ENCODE measurements around the gene PARD6A.

- TF ChIP-seq ZNF565 (CRISPR knock-in tag; conservative IDR thresholded peaks at IDR 0.05; ENCODE audit: low read depth) (no peak), ZNF70 (CRISPR knock-in tag; IDR thresholded peaks at IDR 0.05) (no peak), OSR1 (CRISPR knock-in tag; IDR thresholded peaks at IDR 0.05) (no peak), RARB (CRISPR knock-in tag; IDR thresholded peaks at IDR 0.05) (no peak), BACH2 (CRISPR knock-in tag; IDR thresholded peaks at IDR 0.05; ENCODE audit: borderline replicate concordance) (no peak), PATZ1 (CRISPR knock-in tag; IDR thresholded peaks at IDR 0.05; ENCODE audit: borderline replicate concordance) (no peak), SNAI2 (CRISPR knock-in tag; IDR thresholded peaks at IDR 0.05) (no peak), ZFP3 (CRISPR knock-in tag; IDR thresholded peaks at IDR 0.05) (no peak), ZFP30 (CRISPR knock-in tag; IDR thresholded peaks at IDR 0.05) (no peak)
Measured at GRCh38 chr16:67699265-67699664, 38.5 kb downstream of the PARD6A start.

All from SK-N-SH treated with all-trans-retinoic acid at 6 μM for 48 hours (cell line).